NCI-H1105 treated with DMSO at 0.1 percent for 48 hours (cell line): ENCODE data around the gene FCER2.
A peak's percentile ranks its signal among the peaks of the same experiment; 100 is the strongest.

ENCODE experiments used
- DNase-seq: peaks from one replicate; lab custom pipeline; 2025; lab: John Stamatoyannopoulos, UW

Gene FCER2

DNA sequence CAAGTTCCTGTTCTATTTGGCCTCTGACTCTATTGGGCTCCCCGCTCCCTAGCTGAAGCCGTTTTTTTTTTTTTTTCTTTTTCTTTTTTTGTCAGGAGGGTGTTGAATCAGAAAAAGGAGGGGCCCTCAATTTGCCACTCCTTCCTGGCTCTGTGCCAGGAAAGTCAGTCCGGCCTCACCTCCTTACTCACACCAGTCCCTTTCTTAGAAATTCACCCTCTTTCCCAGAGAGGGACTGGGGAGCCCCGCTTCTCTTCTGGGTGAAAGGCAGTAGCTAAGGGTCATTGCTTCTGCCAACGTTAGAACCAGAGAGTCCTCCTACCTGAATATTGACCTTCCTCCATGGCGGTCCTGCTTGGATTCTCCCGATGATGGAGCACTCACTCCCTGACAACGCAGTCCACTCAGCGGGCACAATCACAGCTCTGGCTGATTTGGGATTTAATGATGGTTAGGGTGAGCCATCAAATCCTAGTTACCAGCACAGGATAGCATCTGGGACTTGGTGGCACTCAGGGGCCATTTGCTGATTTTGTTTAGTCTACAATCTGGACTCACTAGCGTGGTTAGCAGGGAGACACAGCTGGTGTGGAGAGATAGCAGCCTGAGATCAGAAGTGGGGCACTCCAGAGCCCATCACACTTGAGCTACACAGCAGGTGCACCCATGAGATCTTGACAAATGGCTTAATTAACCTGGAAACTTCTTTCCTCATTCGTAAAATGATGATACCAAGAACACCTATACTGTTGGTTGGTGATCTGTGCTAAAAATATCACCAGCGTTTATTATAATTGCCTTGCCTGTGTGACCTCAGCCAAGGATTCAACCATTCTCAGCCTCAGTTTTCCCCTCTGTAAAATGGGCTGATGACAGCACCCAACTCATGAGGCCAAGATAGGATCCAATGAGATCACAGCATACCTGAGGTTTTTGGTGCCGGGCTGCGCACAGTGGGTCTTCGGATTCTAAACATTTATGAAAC lies 2.2 kb downstream of the FCER2 start:
- DNase-seq = no peak

DNA sequence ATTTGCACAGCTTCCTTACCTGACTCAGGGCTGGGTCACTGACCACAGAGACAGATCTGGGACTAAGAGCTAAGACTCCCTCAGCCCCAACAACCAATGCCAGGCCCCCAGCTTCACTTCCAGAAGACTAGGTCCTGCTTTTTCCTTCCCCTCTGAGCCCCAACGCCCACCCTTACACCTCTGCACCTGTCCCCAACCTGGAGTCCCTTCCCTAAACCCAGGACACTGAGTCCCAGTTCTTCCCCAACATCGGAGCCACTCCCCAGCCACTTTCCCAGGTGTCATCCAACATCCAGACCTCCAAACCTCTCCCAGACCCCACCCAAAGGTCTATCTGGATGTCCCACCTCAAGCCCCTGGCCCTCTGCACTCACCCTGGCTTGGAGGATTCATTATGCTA lies 2.9 kb downstream of the FCER2 start:
- DNase-seq = no peak

DNA sequence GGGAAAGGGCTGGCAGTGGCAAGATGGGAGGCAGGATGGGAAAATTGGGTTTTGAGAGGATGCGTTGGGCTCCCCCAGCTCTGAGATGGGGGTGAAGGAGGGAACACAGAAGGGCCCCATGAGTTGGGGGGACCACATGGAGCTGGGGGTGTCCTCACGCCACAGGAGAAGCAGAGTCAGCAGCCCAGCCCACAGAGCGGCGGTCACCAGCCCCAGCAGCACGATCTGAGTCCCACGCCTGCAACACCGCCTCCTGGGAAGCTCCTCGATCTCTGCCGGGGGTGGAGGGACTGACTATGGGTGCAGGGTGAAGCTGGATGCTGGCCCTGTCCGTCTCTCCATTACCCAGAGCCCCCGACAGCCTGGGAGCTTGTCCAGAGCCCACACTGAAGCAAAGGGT lies 3.3 kb downstream of the FCER2 start:
- DNase-seq = no peak

DNA sequence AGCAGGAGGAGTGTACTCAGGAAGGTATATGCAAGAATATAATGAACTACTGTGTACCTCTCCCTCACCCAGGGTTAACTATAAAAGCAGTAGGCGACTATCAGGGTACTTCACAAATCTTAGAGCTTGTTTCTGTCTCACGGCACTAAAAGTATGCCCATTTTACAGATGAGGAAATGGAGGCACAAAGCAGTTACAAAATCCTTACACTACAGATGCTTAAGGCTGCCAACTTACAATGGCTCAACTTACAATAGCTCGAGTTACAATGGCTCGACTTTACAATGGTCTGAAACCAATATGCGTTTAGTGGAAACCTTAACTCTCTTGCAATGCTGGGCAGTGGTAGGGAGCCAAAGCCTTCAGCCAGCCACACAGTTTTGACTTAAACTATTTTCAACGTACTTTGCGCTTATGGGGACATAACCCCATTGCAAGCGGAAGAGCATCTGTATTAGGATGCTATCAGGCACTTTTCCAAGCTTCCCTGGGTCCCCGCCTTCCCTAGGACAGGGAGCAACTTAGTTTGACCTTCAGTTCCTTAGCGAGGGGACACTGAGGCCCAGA lies 4.1 kb downstream of the FCER2 start:
- DNase-seq = no peak

DNA sequence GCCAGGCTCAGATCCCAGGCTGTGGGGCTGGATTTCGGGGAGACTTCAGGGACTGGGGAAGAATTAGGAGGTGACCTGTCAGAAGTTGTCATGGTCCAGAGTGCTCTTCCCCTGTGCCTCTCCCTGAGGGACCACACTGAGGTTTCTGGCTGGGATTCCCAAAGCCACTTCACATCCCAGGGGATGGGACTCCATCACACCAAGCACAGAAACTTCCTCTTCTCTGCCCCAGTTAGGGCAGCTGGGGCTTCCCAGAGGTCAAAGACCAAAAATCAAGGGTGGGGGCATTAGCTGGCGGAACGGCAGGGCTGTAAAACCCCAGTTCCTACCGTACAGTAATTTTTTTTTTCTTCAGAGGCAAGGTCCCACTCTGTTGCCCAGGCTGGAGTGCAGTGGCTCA lies 7.4 kb downstream of the FCER2 start:
- no peak for DNase-seq

DNA sequence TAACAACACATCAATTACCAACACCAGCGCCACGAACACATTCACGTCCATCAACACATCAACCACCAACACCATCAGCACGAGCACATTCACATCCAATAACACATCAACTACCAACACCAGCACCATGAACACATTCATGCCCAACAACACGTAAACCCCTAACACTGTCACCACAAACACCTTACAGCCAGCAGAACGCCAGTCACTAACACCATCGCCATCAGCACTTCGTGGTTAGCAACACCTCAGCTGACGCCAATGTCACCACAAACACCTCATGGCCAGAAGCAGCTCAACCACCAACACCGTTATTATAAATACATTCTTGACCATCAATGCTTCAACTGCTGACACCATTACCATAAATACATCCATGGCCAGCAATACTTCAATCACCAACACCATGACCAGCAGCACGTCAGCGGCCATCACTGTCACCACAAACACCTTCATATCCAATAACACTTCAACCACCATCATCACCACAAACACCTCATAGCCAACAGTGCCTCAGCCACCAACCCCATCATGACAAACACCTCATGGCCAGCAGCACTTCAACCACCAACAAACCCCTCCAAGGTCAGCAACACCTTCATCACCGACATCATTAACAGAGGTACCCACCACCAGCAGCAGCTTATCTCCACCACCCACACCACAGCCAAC lies 9.4 kb downstream of the FCER2 start:
- no peak for DNase-seq

DNA sequence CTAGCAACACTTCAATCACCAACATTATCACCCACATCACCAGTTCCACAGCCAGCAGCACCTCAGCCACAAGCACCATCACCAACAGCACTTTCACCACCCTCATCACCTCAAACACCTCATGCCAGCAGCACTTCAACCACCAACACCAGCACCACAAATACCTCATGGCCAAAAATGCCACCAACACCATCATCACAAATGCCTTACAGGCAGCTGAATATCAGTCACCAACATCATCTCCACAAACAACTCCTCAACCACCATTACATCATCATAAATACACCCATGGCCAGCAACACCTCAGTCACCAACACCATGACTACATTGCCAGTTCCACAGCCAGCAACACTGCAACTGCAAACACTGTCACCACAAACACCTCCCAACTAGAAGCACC lies 10.4 kb downstream of the FCER2 start:
- DNase-seq = no peak

DNA sequence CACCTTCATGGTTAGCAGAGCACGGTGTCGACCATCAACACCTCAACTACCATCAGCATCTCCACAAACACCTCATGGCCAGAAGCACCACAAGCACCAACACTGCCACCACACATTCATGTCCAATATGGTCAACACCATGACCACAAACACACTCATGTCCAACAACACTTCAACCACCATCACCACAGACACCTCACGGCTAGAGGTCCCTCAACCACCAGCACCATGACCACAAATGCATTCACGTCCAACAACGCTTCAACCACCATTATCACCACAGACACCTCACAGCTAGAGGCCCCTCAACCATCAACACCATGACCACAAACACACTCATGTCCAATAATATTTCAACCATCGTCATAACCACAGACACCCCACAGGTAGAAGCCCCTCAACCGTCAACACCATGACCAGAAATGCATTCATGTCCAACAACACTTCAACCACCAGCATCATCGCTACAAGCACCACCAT lies 11.1 kb downstream of the FCER2 start:
- DNase-seq = no peak

DNA sequence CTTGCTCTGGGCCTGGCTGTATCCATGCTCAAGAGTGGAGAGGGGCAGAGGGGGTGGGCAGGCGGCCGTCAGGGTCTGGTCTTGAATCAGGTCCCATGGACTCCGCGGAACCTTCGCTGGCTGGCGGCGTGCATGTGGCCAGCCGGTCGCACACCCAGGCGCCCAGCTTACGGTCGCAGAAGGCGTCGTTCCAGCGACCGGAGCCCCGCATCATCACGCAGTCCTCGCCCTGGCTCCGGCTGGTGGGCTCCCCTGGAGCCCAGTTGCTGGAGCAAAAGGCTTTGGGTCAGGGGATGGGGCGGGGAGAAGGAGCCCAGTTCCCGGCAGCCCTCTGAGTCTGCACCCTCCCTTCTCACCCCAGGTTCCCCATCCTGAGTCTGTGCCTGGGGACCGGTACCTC lies 12.8 kb downstream of the FCER2 start:
- no peak for DNase-seq

DNA sequence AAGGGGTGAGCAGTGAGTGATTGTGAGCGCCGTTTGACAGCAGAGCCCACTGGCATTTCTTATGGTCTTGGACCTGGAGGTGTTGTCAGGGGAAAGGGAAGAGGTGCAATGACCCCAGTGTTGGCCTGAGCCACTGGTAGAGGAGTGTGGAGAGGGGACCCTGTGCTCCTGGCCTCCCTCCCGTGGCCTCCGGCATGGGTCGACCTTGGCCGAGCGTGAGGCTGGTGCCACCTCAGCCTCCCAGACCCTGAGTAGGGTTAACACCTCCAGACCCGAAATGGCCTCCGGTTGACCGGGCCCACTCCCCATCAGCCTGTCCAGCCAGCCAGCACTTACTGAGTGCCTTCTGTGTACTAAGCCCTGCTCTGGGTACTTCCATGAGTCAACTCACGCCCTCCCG lies 14.8 kb downstream of the FCER2 start:
- DNase-seq = no peak

DNA sequence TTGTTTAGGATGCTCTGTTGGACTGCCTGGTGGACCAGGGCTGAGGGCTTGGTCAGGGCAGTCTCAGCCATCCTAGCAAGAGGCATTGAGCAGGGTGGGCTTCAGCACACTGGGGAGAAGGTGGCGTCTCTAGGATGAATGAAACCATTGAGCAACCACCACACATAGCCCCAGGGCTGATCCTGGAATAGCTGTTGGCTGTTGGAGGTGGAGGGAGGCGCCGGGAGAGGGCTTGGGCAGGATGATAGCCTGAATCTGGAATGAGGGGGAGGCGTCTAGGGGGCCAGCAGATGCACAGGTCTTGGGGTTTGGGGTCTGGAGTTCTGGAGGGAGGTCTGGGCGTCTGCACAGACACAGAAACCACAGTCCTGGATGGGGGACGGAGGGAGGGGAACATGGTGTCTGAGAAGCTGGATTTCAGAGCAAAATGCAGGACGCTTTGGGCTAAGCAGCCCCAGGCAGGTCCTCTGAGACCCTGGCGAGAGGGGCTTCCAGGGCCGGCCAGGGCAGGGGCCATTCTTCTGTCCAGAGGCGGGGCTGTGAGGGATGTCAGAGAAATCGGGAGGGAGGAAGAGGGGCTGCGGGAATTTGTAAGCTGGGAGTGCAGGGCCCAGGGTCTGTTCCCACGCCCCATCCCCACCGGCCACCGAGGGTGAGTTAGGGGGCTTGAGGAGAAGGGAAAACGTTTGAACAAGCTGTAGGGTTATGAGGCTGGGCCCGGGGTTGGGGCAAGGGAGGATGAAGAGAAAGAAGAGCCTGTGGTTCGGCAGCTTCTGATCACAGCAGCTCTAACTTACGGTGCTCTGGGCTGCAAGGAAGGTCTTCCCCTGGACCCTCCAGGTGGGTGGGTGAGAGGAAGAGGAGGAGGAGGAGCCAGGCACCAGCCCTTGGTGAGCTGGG lies 16.1 kb downstream of the FCER2 start:
- no peak for DNase-seq

DNA sequence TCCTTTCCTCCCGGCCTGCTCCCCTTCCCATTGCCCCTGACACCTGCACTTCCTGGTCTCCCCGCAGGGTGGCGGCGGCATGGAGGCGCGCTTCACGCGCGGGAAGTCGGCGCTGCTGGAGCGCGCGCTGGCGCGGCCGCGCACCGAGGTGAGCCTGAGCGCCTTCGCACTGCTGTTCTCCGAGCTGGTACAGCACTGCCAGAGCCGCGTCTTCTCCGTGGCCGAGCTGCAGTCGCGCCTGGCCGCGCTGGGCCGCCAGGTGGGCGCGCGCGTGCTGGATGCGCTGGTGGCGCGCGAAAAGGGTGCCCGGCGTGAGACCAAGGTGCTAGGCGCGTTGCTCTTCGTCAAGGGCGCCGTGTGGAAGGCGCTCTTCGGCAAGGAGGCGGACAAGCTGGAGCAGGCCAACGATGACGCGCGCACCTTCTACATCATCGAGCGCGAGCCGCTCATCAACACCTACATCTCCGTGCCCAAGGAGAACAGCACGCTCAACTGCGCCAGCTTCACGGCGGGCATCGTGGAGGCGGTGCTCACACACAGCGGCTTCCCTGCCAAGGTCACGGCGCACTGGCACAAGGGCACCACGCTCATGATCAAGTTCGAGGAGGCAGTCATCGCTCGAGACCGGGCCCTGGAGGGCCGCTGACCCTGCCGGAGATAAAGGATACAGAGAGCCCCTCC lies 19.6 kb downstream of the FCER2 start:
- DNase-seq = no peak

DNA sequence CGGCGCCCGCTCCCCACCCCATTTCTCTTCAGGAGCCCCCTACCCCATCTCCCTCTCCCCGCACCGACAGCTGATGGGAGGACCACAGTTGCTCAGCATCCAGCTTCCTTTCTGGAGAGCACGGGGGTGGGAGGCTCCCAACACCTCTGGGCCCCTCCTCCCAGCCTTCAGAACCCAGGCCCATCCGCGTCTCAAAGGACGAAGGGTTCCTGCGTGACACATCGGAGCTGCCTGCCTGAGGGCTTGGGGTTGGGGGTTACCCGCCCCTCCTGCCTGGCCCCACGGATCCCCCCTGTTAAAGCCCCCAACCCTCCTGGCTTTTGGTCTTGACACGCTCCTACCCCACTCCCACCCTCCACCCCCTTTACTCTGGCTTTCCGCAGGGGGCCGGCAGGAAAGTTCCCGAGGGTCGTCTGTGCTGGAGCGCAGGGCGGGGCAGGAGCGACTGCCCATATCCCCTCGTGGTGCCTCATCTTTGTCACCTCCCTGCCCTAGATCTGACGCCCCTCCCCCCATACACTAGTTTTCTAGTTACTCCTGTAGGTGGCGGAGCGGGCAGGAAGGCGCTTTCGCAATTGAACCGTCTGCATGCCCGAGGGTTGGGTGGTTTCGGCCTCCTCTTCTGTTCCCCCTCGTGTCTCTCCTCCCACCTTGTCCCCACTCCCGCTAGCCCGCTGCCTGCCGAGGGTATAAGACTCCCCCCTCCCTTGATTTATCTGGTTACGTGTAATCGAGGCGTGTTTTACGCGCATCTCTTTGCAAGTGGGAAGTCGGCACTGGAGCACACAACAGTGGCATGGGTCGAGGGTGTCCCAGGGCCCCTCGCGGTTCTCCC lies 20.4 kb downstream of the FCER2 start:
- no peak for DNase-seq

DNA sequence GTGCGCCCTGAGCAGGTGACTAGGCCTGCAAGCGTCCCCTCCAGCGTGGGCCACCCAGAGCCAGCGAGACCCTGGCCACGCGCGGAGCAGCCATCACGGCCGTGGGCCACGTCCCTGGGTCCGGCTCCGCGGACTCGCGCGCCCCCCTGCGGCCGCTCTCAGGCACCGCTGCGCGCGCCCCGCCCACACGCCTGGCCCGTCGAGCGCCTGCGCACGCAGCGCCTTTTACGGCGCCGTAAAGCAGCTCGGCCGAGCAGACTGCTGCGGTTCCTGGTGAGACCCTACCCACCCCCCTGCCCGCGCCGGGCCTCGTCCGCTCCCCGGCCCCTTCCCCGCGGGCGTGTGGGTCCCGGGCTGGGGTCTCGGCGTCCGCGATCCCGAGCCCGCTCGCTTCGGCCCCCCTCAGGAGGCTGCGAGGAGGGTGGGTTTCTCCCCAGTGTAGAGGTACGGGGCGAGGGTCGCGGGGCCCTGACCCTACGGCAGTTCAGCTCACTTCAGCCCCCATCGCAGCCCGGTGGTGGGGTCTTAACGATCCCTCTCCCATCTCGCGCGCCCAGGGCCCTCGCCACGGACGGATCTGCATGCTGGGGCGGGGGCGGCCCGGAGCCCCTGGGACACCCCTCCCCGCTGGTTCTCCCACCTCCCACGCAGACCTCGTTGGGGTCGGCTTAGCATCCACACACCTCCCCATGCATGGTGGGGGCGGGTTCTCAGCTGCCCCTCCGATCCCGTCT lies 21.2 kb downstream of the FCER2 start, which contains the start of gene TRAPPC5:
TSS of gene TRAPPC5 (plus strand) at position 228 of the 734 bp plus-strand sequence. CDS start 1,421 bp downstream, outside the sequence.
- DNase-seq = peak; percentile 74

DNA sequence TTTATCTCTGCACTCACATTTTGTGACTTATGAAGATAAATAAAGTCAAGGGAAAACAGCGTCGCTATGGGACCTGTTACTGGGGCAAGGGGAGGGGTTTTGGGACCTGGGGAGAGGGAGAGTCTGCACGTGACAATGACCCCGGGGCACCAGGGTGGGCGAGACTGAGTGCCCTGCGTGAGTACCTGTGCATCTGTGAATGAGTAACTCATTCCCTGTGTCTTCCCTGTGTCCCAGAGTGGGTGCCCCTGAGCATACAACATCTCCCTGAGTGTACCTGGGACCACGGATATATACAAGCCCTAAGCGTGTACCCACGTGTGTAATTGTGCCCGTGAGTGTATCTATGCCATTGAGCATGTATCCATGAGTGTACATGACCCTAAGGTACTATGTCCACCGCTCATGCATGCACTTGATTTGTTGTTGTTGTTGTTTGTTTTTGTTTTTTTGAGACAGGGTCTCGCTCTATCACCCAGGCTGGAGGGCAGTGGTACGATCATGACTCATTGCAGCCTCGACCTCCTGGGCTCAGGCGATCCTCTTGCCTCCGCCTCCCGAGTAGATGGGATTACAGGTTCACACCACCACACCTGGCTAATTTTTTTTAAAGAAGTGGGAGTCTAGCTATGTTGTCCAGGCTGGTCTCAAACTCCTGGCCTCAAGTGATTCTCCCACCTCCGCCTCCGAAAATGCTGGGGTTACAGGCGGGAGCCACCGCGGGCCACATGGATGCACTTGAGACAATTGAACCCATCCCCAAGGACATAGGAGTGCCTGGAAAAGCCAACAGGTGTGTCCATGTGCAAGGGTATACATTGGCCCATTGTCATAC lies 21.9 kb downstream of the FCER2 start:
- DNase-seq = no peak

DNA sequence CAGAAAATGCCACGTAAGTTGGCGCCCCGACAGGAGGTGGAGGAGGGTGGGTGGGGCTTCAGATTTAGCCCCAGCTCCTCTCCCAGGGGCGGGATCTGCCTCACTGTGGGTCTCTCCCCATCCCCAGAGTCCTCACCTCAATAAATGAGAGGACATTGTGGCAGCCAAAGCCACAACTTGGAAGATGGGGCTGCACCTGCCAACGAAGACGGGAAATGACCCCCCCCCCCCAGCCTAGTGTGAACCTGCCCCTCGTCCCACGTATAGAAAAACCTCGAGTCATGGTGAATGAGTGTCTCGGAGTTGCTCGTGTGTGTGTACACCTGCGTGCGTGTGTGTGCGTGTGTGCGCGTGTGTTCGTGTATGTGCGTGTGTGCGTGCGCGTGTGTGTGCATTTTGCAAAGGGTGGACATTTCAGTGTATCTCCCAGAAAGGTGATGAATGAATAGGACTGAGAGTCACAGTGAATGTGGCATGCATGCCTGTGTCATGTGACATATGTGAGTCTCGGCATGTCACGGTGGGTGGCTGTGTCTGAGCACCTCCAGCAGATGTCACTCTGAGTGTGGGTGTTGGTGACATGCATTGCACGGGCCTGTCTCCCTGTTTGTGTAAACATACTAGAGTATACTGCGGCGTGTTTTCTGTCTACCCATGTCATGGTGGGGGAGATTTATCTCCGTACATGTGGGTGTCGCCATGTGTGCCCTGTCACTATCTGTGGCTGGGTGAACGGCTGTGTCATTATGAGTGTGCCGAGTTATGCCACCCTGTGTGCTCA lies 22.8 kb downstream of the FCER2 start:
- DNase-seq = peak; percentile 15

DNA sequence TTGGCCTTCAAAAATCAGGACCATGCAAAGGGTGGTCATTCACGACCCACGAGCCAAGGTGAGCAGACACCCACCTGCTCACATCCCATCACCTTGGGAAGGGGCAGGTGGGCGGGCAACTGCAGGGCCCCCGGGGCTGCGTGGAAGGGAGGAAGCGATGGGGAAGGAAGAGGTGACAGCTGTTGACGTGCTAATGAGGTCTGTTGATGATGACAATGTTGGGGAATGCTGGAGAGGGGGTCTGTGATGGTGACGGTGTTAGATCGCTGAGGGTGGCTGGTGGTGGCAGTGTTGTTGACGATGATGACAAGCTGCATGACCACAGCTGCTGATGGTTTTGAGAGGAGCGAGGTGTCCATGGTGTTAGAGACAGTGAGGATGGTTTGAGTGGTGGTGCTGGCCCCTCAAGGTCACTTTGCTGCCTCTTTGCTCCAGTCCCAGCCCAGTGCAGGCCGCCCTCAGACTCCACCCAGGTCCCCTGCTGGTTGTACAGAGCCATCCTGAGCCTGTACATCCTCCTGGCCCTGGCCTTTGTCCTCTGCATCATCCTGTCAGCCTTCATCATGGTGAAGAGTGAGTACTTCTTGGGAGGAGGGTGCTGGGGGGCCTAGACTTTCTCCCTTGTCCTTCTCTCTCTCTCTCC lies 24.1 kb downstream of the FCER2 start:
- DNase-seq = no peak
